Stimulated activated naive B cell treated with anti-CD40 and anti-IgM and Interleukin-4, amounts not matched to agents 10 μg/mL and 1 μg/mL and 100 μg/mL, for 72 hours (primary cell): ENCODE data around the gene DYRK4.

Experiments
- ATAC-seq, 2 donors: fragments of 150-1000 bp; cut with Tn5 transposase; replicated peaks; 2 replicates each; pipeline ENCODE4 v1.10.0; 2021; ENCODE audit warnings: moderate library complexity in 1 of 2
- DNase-seq: peaks from one replicate; pipeline ENCODE4 v3.0.0; 2021
- H3K27ac Mint-ChIP-seq: one replicate; pipeline ENCODE4 v1.8.0; 2022; ENCODE audit warnings: mild to moderate bottlenecking, mixed read lengths
- H3K27me3 Mint-ChIP-seq, 2 donors: one replicate each; pipeline ENCODE4 v1.8.0; 2022; ENCODE audit warnings: mixed read lengths in 2 of 2
- H3K36me3 Mint-ChIP-seq, 2 donors: one replicate each; pipeline ENCODE4 v1.8.0; 2022; ENCODE audit warnings: mixed read lengths in 2 of 2, mild to moderate bottlenecking in 1 of 2
- H3K4me1 Mint-ChIP-seq, 2 donors: one replicate each; pipeline ENCODE4 v1.8.0; 2022; ENCODE audit warnings: mixed read lengths in 2 of 2, mild to moderate bottlenecking in 1 of 2
- H3K4me3 Mint-ChIP-seq, 2 donors: one replicate each; pipeline ENCODE4 v1.8.0; 2022; ENCODE audit warnings: mild to moderate bottlenecking in 2 of 2, mixed read lengths in 2 of 2, moderate library complexity in 1 of 2
- H3K9me3 Mint-ChIP-seq, 2 donors: one replicate each; pipeline ENCODE4 v1.8.0; 2022; ENCODE audit warnings: mixed read lengths in 2 of 2, mild to moderate bottlenecking in 1 of 2

DYRK4 gene

DNA sequence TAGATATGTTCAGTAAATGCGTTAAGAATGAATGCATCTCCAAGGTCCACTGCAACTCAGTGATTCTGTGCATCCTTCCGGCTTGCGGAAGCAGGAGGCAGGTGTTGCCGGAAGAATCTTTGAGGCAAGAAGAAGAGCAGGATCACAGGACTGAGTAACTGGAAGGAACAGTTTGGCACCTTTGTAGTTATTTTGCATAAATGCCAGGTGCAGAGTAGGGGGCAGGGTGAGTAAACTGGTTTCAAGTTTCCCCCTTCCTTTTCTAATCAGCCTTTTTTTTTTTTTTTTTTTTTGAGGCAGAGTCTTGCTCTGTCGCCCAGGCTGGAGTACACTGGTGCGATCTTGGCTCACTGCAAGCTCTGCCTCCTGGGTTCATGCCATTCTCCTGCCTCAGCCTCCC is 22.3 kb downstream of the DYRK4 start:
- Mint-ChIP-seq H3K4me1 (peaks cover 5 to 16% of the 10 kb centered on the region in 2 donors), H3K9me3 (no peaks in the 10 kb centered on the region), H3K4me3 (no peak overlapping the region), H3K27ac (no peak overlapping the region), H3K27me3 (no peaks in the 10 kb centered on the region), H3K36me3 (no peaks in the 10 kb centered on the region)
- ATAC-seq (no peak), DNase-seq (no peak)

DNA sequence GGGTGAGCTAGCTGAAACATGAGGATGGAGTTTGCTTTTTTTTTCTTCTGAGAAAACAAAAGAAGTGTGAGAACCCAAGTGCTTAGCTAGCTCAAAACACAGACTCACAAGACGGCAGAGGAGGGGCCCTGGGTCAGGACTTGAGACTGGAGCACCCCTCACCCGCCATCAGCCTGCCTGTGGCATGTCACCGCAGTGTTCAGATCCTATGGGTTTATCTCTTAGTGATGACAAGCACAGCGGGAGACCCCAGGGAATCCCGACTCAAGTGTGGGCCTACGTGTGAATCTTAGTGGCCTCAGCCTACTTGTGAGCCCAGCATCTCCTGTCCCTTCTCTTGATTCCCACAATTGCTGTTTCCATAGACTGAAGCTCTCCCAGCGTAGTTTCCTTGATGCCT is 22.9 kb downstream of the DYRK4 start:
- Mint-ChIP-seq H3K4me3 (no peak overlapping the region), H3K27ac (no peak overlapping the region), H3K9me3 (peaks cover 0 to 4% of the 10 kb centered on the region in 2 donors), H3K4me1 (peaks cover 5 to 15% of the 10 kb centered on the region in 2 donors), H3K36me3 (peaks cover 0 to 4% of the 10 kb centered on the region in 2 donors), H3K27me3 (no peaks in the 10 kb centered on the region)
- no peak for DNase-seq
- no peak for ATAC-seq

DNA sequence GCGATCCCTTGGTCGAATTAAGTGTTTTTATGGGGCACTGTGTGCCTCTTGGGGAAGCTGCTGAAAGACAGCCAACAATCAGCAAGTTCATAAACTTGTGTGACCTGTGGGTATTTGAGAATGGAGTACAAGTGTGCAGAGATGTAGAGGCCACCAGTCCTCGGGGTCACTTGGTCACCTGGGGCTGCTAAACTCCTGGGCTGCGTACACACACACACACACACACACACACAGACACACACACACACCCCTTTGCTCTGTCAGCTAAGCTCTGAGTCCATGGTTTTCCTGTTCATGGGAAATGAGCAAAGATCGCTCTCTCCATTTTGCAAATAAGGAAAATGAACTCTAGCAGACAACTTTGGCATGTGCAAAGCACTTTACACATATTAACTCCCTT is 24.5 kb downstream of the DYRK4 start:
- DNase-seq (no peak), ATAC-seq (no peak)
- H3K27me3 Mint-ChIP-seq: no peaks in the 10 kb centered on the region
- no peak overlapping the region for H3K4me3 Mint-ChIP-seq
- H3K27ac Mint-ChIP-seq: no peak overlapping the region
- peaks cover 3 to 6% of the 10 kb centered on the region in 2 donors for H3K4me1 Mint-ChIP-seq
- H3K9me3 Mint-ChIP-seq: peaks cover 0 to 4% of the 10 kb centered on the region in 2 donors
- peaks cover 3 to 4% of the 10 kb centered on the region in 2 donors for H3K36me3 Mint-ChIP-seq

DNA sequence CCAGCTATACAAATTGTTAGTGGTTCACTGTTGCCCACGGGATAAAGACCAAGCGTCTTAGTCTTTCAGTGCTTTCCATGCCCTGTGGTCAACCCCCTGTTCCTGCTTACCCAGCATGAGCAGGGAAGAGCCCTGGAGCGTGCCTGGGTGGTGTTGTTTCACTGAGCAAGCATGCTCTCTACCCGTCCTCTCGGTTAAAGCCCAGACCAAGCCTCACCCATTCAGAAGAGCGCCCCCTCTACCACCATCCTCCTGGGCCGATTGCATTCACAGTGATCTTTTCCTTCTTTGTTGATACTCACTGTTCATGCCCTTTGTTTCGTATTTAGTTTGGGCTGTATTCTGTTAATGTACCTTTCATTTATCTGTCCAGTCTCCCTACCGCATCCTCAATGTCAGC is 25.1 kb downstream of the DYRK4 start:
- H3K4me1 Mint-ChIP-seq: peaks cover 3 to 6% of the 10 kb centered on the region in 2 donors
- peaks cover 3 to 4% of the 10 kb centered on the region in 2 donors for H3K36me3 Mint-ChIP-seq
- H3K27me3 Mint-ChIP-seq: no peaks in the 10 kb centered on the region
- H3K9me3 Mint-ChIP-seq: peaks cover 0 to 4% of the 10 kb centered on the region in 2 donors
- no peak for ATAC-seq
- DNase-seq: no peak
- no peak overlapping the region for H3K27ac Mint-ChIP-seq
- no peak overlapping the region for H3K4me3 Mint-ChIP-seq

DNA sequence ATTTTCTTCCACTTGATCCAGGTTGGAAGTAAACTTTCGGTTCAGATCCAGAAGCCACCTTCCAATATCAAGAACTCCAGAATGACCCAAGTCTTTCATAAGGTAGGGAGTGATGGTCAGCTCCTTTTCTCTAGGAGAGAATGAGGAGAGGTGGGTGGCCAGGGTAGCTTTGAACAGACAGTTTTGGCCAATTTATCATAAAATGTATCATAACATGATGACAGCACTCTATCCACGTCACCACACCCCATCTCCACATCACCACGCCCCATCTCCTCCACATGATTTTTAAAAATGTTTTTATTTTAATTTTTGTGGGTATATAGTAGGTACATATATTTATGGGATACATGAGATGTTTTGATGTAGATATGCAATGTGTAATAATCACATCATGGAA is 26.9 kb downstream of the DYRK4 start:
- DNase-seq: no peak
- no peaks in the 10 kb centered on the region for H3K27me3 Mint-ChIP-seq
- H3K4me1 Mint-ChIP-seq: peaks cover 3 to 5% of the 10 kb centered on the region in 2 donors
- peaks cover 0 to 4% of the 10 kb centered on the region in 2 donors for H3K9me3 Mint-ChIP-seq
- no peak overlapping the region for H3K4me3 Mint-ChIP-seq
- peaks cover 3 to 7% of the 10 kb centered on the region in 2 donors for H3K36me3 Mint-ChIP-seq
- no peak overlapping the region for H3K27ac Mint-ChIP-seq
- no peak for ATAC-seq

DNA sequence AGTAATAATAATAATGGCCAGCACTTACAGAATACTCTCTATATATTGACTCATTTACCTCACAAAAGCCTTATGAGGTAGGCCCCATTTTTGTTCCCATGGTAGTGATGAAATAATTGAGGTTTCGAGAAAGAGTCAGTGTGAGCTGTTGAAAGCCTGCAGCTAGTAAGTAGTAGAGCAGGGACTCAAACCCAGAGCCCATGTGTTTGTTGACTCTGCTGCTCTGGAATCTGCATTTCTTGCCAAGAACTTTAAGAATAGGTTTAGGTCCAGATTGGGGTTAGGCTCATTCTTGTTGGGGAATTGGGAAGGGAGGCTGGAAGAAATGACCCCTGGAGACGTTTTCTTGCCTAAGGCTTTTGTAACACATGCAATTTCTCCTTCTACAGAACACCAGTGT is 27.9 kb downstream of the DYRK4 start:
- Mint-ChIP-seq H3K36me3 (peaks cover 3 to 7% of the 10 kb centered on the region in 2 donors), H3K9me3 (peaks cover 0 to 4% of the 10 kb centered on the region in 2 donors), H3K4me3 (no peak overlapping the region), H3K27ac (no peak overlapping the region), H3K4me1 (no peaks in the 10 kb centered on the region), H3K27me3 (no peaks in the 10 kb centered on the region)
- DNase-seq: no peak
- ATAC-seq: no peak

DNA sequence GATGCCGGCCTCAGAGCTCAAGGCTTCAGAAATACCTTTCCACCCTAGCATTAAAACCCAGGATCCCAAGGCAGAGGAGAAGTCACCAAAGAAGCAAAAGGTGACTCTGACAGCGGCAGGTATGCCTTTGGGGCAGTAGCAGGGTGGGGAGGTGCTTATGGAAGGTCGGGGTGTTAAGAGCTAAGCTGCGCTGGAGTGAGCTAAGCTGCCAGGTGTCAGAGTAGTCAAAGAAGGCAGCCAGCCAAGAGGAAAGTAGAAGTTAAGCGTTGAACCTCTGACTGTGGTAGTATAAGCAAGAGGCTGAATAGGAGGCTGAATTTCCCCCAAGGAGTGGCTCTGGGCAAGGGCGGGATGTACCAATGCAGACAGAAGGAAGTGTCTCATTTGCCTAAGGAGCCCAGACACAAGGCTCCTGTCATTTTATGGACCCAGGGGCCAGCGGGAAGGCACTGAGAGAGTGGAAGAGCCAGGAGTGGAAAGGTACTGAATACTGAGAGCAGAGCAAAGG is 29.2 kb downstream of the DYRK4 start:
- DNase-seq (no peak), ATAC-seq (no peak)
- Mint-ChIP-seq H3K36me3 (peaks cover 3 to 7% of the 10 kb centered on the region in 2 donors), H3K27me3 (no peaks in the 10 kb centered on the region), H3K4me1 (no peaks in the 10 kb centered on the region), H3K9me3 (peaks cover 0 to 4% of the 10 kb centered on the region in 2 donors), H3K27ac (no peak overlapping the region), H3K4me3 (no peak overlapping the region)

DNA sequence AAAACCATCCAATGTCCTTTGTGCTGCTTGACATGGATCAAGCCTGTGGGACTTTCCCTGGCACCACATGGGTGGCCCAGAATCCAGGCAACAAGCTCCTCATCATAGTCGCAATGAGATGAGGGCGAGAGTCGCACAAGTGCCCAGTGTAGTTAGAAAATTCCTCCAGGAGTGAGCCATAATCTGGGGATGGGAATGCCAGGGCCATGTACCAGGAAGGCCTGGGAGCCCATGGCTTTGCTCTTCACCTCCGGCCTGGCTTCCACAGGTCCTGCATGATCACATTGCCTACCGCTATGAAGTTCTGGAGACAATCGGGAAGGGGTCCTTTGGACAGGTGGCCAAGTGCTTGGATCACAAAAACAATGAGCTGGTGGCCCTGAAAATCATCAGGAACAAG is 33.9 kb downstream of the DYRK4 start:
- Mint-ChIP-seq H3K27me3 (no peaks in the 10 kb centered on the region), H3K4me1 (no peaks in the 10 kb centered on the region), H3K36me3 (peaks cover 3% of the 10 kb centered on the region in 2 donors), H3K4me3 (no peak overlapping the region), H3K9me3 (no peaks in the 10 kb centered on the region), H3K27ac (no peak overlapping the region)
- DNase-seq (no peak), ATAC-seq (no peak)

DNA sequence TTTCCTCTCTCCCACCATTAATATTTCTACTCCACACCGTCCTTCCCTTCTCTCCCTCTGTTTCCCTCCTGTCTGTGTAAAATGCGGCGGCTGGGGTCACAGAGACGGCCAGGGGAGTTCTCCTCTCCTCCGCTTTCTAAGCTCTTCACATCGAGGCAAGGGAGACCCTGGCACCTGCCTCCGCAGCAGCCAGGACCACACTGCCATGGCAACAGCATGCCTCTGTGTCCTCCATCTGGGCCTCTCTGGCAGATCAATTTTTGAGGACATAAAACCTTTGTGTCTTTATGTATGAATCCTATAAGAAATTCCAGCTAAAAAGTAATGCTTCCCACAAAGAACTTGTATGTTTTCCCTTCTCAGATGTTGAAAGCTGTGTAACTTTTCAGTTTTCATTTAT is 41.4 kb downstream of the DYRK4 start:
- Mint-ChIP-seq H3K9me3 (no peaks in the 10 kb centered on the region), H3K27ac (no peak overlapping the region), H3K36me3 (peaks cover 10 to 15% of the 10 kb centered on the region in 2 donors), H3K27me3 (no peaks in the 10 kb centered on the region), H3K4me1 (peaks cover 9 to 28% of the 10 kb centered on the region in 2 donors), H3K4me3 (no peak overlapping the region)
- ATAC-seq (no peak), DNase-seq (no peak)

DNA sequence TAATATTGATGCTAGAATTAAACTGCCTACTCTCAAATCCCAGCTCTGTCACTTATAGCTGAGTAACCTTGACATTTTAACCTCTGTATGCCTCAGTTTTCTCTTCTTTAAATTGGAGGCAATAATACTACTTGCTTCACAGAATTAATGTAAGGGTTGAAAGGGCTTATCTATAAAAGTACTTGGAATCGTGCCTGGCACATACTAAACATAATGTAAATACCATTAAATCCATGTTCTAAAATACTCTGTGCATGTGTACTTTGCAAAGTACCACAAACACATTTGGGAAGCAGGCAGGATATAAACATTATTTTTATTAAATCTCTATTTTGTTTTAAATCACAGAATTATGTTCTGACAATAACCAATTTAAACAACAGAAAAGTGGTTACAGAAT is 41.9 kb downstream of the DYRK4 start:
- Mint-ChIP-seq H3K27me3 (no peaks in the 10 kb centered on the region), H3K4me1 (peaks cover 9 to 28% of the 10 kb centered on the region in 2 donors), H3K36me3 (peaks cover 10 to 20% of the 10 kb centered on the region in 2 donors), H3K9me3 (no peaks in the 10 kb centered on the region), H3K27ac (no peak overlapping the region), H3K4me3 (no peak overlapping the region)
- no peak for ATAC-seq
- no peak for DNase-seq

DNA sequence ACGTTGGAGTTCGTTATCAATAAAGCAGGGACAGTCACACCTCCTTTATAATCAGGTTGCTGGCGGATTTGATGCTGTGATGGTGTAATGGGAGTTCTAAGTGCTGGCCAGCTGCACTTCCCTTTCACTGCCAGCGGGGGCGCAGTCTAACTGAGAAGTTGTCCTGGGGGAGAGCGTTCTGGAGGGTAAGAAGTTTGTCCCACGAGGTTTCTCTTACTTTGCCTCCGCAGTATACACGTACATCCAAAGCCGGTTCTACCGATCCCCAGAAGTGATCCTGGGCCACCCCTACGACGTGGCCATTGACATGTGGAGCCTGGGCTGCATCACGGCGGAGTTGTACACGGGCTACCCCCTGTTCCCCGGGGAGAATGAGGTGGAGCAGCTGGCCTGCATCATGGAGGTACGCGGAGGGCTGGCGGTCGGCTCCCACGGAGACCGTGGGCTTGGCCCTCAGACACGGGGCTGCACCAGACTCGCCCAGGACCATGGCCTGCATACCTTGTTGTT is 42.7 kb downstream of the DYRK4 start:
- Mint-ChIP-seq H3K9me3 (no peaks in the 10 kb centered on the region), H3K27ac (peak overlapping the region; percentile 98), H3K4me1 (peaks cover 9 to 28% of the 10 kb centered on the region in 2 donors), H3K27me3 (no peaks in the 10 kb centered on the region), H3K36me3 (peaks cover 12 to 23% of the 10 kb centered on the region in 2 donors), H3K4me3 (peak overlapping the region; percentile 99 to 100)
- ATAC-seq (peak; percentile 94 to 95), DNase-seq (peak; percentile 72)

DNA sequence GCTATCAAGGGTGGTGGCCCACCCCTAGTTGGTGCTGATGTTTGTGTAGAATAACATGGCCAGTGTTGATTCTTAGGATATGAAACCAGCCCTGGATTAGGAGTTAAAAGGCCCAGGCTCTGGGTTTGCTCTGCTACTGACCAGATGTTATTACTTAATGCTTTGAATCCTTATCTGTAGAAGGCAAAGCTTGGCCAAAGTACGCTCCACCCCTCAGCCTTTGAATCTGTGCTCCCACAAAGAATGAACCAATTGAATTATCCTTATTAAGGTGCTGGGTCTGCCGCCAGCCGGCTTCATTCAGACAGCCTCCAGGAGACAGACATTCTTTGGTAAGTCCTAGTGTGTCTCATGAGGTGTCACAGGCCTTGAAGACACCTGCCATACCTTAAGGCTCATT is 45.0 kb downstream of the DYRK4 start:
- ATAC-seq: no peak
- Mint-ChIP-seq H3K27me3 (no peaks in the 10 kb centered on the region), H3K27ac (peak overlapping the region; percentile 25), H3K4me1 (peaks cover 9 to 28% of the 10 kb centered on the region in 2 donors), H3K4me3 (no peak overlapping the region), H3K9me3 (no peaks in the 10 kb centered on the region), H3K36me3 (peaks cover 21 to 29% of the 10 kb centered on the region in 2 donors)
- no peak for DNase-seq

DNA sequence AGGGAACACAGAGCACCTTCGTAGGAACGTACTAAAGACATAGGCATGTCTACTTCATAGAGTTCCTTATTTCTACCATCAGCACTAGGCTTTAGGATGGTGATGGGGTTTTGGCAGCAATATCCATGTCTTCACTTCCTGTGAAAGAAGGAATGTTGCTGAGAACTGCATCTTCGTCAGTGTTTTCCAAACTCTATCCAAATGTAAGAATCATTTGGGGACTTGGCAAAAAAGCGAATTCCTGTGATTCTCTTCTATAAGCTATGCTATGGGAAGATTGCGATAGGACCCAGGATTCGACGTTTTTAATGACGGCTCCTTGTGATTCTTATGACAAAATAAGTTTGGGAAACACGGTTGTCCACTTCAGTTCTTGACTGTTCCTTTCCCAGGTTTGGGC is 47.1 kb downstream of the DYRK4 start:
- ATAC-seq: no peak
- no peaks in the 10 kb centered on the region for H3K27me3 Mint-ChIP-seq
- no peaks in the 10 kb centered on the region for H3K9me3 Mint-ChIP-seq

DNA sequence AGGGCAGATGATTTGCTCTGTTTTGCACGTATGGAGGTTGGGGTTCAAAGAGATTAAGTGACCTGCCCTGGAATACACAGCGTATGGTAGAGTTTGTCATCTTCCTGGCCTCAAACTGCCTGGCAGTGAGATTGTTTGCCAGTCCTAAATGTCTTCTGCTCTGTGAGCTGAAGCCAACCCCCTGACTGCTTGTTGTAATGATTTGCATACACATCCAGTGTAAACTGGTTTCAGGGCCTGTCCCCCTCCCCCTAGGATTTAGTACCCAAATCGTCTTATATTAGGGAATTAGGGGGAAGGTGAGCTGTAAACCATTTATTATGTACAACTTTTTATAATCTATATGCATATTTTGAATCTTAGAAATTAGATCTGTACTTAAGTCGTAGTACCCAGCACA is 48.5 kb downstream of the DYRK4 start:
- Mint-ChIP-seq H3K27me3 (no peaks in the 10 kb centered on the region), H3K36me3 (peaks cover 37 to 52% of the 10 kb centered on the region in 2 donors), H3K4me3 (no peak overlapping the region), H3K9me3 (no peaks in the 10 kb centered on the region), H3K27ac (no peak overlapping the region), H3K4me1 (peaks cover 5 to 19% of the 10 kb centered on the region in 2 donors)
- ATAC-seq (no peak), DNase-seq (no peak)

More for the DNA sequence above, 47.1 kb downstream of the DYRK4 start:
- no peak for DNase-seq
- Mint-ChIP-seq H3K4me3 (no peak overlapping the region), H3K36me3 (peaks cover 28 to 44% of the 10 kb centered on the region in 2 donors), H3K4me1 (peaks cover 9 to 28% of the 10 kb centered on the region in 2 donors), H3K27ac (no peak overlapping the region)

DNA sequence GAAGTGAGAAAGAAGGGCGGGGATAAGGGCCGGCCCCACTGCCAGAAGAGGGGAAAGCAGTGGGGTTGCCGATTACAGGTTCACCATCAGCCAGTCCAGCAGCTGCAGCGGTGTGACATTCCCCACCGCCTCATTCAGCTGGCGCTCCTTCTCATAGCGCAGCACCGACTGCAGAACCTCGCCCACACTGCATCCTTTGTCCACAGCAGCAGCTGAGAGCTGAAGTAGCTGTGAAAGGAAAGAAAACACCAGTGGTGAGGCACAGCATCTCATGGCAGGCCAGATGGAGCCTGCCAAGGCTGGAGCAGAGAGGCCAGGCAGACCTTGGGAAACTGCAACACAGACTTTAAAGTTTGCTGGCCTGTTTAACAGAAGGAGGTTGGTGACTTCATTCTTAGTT is 53.7 kb downstream of the DYRK4 start:
- Mint-ChIP-seq H3K27me3 (no peaks in the 10 kb centered on the region), H3K9me3 (no peaks in the 10 kb centered on the region), H3K27ac (no peak overlapping the region), H3K4me1 (no peaks in the 10 kb centered on the region), H3K4me3 (no peak overlapping the region), H3K36me3 (peaks cover 28 to 36% of the 10 kb centered on the region in 2 donors)
- DNase-seq (no peak), ATAC-seq (no peak)
